ENCODE data around the gene GREB1L. TPM values are rescaled to one million over a fixed set of nuclear protein-coding genes. Genes with fewer than 3 reads are reported as not detected.

Gene GREB1L
- polyA plus RNA-seq, 1 donor from 2014 or later = 23.3 TPM

- TF ChIP-seq, protein P1, sequence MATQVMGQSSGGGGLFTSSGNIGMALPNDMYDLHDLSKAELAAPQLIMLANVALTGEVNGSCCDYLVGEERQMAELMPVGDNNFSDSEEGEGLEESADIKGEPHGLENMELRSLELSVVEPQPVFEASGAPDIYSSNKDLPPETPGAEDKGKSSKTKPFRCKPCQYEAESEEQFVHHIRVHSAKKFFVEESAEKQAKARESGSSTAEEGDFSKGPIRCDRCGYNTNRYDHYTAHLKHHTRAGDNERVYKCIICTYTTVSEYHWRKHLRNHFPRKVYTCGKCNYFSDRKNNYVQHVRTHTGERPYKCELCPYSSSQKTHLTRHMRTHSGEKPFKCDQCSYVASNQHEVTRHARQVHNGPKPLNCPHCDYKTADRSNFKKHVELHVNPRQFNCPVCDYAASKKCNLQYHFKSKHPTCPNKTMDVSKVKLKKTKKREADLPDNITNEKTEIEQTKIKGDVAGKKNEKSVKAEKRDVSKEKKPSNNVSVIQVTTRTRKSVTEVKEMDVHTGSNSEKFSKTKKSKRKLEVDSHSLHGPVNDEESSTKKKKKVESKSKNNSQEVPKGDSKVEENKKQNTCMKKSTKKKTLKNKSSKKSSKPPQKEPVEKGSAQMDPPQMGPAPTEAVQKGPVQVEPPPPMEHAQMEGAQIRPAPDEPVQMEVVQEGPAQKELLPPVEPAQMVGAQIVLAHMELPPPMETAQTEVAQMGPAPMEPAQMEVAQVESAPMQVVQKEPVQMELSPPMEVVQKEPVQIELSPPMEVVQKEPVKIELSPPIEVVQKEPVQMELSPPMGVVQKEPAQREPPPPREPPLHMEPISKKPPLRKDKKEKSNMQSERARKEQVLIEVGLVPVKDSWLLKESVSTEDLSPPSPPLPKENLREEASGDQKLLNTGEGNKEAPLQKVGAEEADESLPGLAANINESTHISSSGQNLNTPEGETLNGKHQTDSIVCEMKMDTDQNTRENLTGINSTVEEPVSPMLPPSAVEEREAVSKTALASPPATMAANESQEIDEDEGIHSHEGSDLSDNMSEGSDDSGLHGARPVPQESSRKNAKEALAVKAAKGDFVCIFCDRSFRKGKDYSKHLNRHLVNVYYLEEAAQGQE (IDR thresholded peaks at IDR 0.05; ENCODE audit: borderline replicate concordance) = no peak
- TF ChIP-seq SMC3 (conservative IDR thresholded peaks at IDR 0.05; ENCODE audit: poor library complexity) (no peak), TAF1 (IDR thresholded peaks at IDR 0.05; ENCODE audit: low read depth) (no peak), RAD21 (conservative IDR thresholded peaks at IDR 0.05) (no peak), MXI1 (conservative IDR thresholded peaks at IDR 0.05; ENCODE audit: poor library complexity, severe bottlenecking) (no peak), POLR2AphosphoS5 (IDR thresholded peaks at IDR 0.05) (no peak), EZH2 (IDR thresholded peaks at IDR 0.05; ENCODE audit: borderline replicate concordance, insufficient read depth, low read length, poor library complexity, severe bottlenecking) (no peak), EP300 (conservative IDR thresholded peaks at IDR 0.05; ENCODE audit: poor library complexity, severe bottlenecking) (no peak), CTCF (IDR thresholded peaks at IDR 0.05; ENCODE audit: poor library complexity, severe bottlenecking) (no peak)
- no peaks in the 10 kb centered on the region for H4K20me1 ChIP-seq (ENCODE audit: insufficient read depth)
Observed at GRCh38 chr18:21315741-21316197, 73.7 kb downstream of the GREB1L start.

DNA sequence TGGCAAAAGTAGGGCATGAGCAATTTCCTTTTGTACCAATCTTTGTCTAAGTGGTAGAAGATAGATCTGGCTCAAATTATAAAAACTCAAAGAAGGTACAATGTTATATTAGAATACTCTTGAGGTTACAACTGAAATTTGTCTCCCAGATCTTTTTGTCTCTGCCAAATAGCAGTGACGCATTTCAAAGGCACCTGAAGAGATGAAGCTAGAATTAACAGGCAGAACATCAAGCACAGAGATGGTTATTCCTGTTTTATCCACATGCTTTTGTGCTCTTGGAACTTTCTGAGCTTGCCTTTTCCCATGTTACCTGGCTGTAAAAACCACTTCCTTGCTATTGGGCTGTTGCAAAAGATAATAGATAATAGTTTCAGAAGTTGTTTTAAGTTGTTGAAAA lies 74.3 kb downstream of the GREB1L start:
- Histone ChIP-seq H2AFZ (ENCODE audit: low read depth, low read length) (no peak overlapping the region), H3K9me3 (ENCODE audit: low read length) (no peaks in the 10 kb centered on the region), H3F3A (ENCODE audit: insufficient read depth, low read length, poor library complexity, severe bottlenecking) (no peaks in the 10 kb centered on the region), H3K4me2 (ENCODE audit: low read length) (no peak overlapping the region), H4K20me1 (ENCODE audit: insufficient read depth) (no peaks in the 10 kb centered on the region), H3K27ac (ENCODE audit: low read length) (no peak overlapping the region), H3K27me3 (ENCODE audit: insufficient read depth, low read depth, low read length) (no peaks in the 10 kb centered on the region), H3K4me3 (ENCODE audit: low read length) (no peak overlapping the region), H3K79me2 (replicated peaks; ENCODE audit: insufficient read depth, low read length) (no peaks in the 10 kb centered on the region), H3K9ac (ENCODE audit: low read length) (no peak overlapping the region), H3K9me2 (ENCODE audit: insufficient read depth, low read length) (no peaks in the 10 kb centered on the region), H3K36me3 (ENCODE audit: insufficient read depth, low read length) (no peaks in the 10 kb centered on the region)
- TF ChIP-seq POLR2AphosphoS5 (IDR thresholded peaks at IDR 0.05) = no peak
- TF ChIP-seq, protein P1 (IDR thresholded peaks at IDR 0.05; ENCODE audit: borderline replicate concordance) = no peak
- TF ChIP-seq EP300 (conservative IDR thresholded peaks at IDR 0.05; ENCODE audit: poor library complexity, severe bottlenecking) = no peak
- no peak for TF ChIP-seq EZH2 (IDR thresholded peaks at IDR 0.05; ENCODE audit: borderline replicate concordance, insufficient read depth, low read length, poor library complexity, severe bottlenecking)
- TF ChIP-seq CTCF (IDR thresholded peaks at IDR 0.05; ENCODE audit: poor library complexity, severe bottlenecking) = no peak
- TF ChIP-seq TAF1 (IDR thresholded peaks at IDR 0.05; ENCODE audit: low read depth) = no peak
- TF ChIP-seq MXI1 (conservative IDR thresholded peaks at IDR 0.05; ENCODE audit: poor library complexity, severe bottlenecking) = no peak
- no peak for TF ChIP-seq RAD21 (conservative IDR thresholded peaks at IDR 0.05)
- TF ChIP-seq SMC3 (conservative IDR thresholded peaks at IDR 0.05; ENCODE audit: poor library complexity) = no peak

More at GRCh38 chr18:21315741-21316197, 73.7 kb downstream of the GREB1L start:
- H3F3A ChIP-seq (ENCODE audit: insufficient read depth, low read length, poor library complexity, severe bottlenecking) = no peaks in the 10 kb centered on the region
- H3K4me2 ChIP-seq (ENCODE audit: low read length) = no peak overlapping the region
- H3K4me3 ChIP-seq (ENCODE audit: low read length) = no peak overlapping the region
- no peaks in the 10 kb centered on the region for H3K79me2 ChIP-seq (replicated peaks; ENCODE audit: insufficient read depth, low read length)
- H3K9me2 ChIP-seq (ENCODE audit: insufficient read depth, low read length) = no peaks in the 10 kb centered on the region
- H2AFZ ChIP-seq (ENCODE audit: low read depth, low read length) = no peak overlapping the region
- no peaks in the 10 kb centered on the region for H3K36me3 ChIP-seq (ENCODE audit: insufficient read depth, low read length)
- no peak overlapping the region for H3K9ac ChIP-seq (ENCODE audit: low read length)
- H3K27me3 ChIP-seq (ENCODE audit: insufficient read depth, low read depth, low read length) = no peaks in the 10 kb centered on the region
- H3K27ac ChIP-seq (ENCODE audit: low read length) = no peak overlapping the region
- no peaks in the 10 kb centered on the region for H3K9me3 ChIP-seq (ENCODE audit: low read length)
